Astrocyte (in vitro differentiated cells and primary cell): Measurements from ENCODE around the gene CNTN5. TPM values are rescaled to one million over a fixed set of nuclear protein-coding genes. Genes with fewer than 3 reads are reported as not detected.

Experiments used
- DNase-seq: peaks from one replicate; pipeline ENCODE4 v3.0.0-alpha.2; 2010; ENCODE audit warnings: low read depth
- FAIRE-seq: peaks from 2 replicates; lab custom pipeline; 2011; peaks lifted over from hg19 to GRCh38; lab: Jason Lieb, UNC
- H2AFZ ChIP-seq: 2 replicates; pipeline ENCODE4 v1.6.0; 2012; ENCODE audit warnings: low read depth, low read length, inconsistent platforms
- H3K27ac ChIP-seq: 2 replicates; pipeline ENCODE4 v1.5.1; 2011; ENCODE audit warnings: low read depth, low read length, inconsistent platforms
- H3K27me3 ChIP-seq: 2 replicates; pipeline ENCODE4 v1.6.0; 2011; ENCODE audit warnings: low read length, inconsistent platforms; ENCODE audit not compliant: insufficient read depth
- H3K36me3 ChIP-seq: 2 replicates; pipeline ENCODE4 v1.5.1; 2011; ENCODE audit warnings: low read length, inconsistent platforms; ENCODE audit not compliant: insufficient read depth
- H3K4me1 ChIP-seq: 2 replicates; pipeline ENCODE4 v1.5.1; 2011; ENCODE audit warnings: low read length, inconsistent platforms; ENCODE audit not compliant: insufficient read depth
- H3K4me2 ChIP-seq: 2 replicates; pipeline ENCODE4 v1.6.0; 2012; ENCODE audit warnings: low read length, inconsistent platforms
- H3K4me3 ChIP-seq: 2 replicates; pipeline ENCODE4 v1.5.1; 2011; ENCODE audit warnings: low read depth, mild to moderate bottlenecking, low read length, inconsistent platforms; ENCODE audit not compliant: insufficient read depth
- H3K79me2 ChIP-seq: 2 replicates; pipeline ENCODE4 v1.6.0; 2012; ENCODE audit warnings: mild to moderate bottlenecking, low read length, inconsistent platforms; ENCODE audit not compliant: insufficient read depth
- H3K9ac ChIP-seq: 2 replicates; pipeline ENCODE4 v1.6.0; 2012; ENCODE audit warnings: mild to moderate bottlenecking, low read length, inconsistent platforms
- H3K9me3 ChIP-seq: 2 replicates; pipeline ENCODE4 v1.5.1; 2012; ENCODE audit warnings: low read depth, mild to moderate bottlenecking, low read length, inconsistent platforms; ENCODE audit not compliant: insufficient read depth
- H4K20me1 ChIP-seq: 2 replicates; pipeline ENCODE4 v1.6.0; 2012; ENCODE audit warnings: low read length, inconsistent platforms; ENCODE audit not compliant: insufficient read depth
- H3K27ac Mint-ChIP-seq: one replicate; pipeline ENCODE4 v1.8.0; 2021; ENCODE audit warnings: mild to moderate bottlenecking, mixed read lengths; ENCODE audit not compliant: unreplicated experiment
- H3K27me3 Mint-ChIP-seq: one replicate; pipeline ENCODE4 v1.8.0; 2021; ENCODE audit warnings: low read depth, mixed read lengths; ENCODE audit not compliant: unreplicated experiment
- H3K36me3 Mint-ChIP-seq: one replicate; pipeline ENCODE4 v1.8.0; 2021; ENCODE audit warnings: low read depth, mixed read lengths; ENCODE audit not compliant: unreplicated experiment
- H3K4me1 Mint-ChIP-seq: one replicate; pipeline ENCODE4 v1.8.0; 2021; ENCODE audit warnings: low read depth, mixed read lengths; ENCODE audit not compliant: unreplicated experiment
- H3K4me3 Mint-ChIP-seq: one replicate; pipeline ENCODE4 v1.8.0; 2021; ENCODE audit warnings: mild to moderate bottlenecking, moderate library complexity, mixed read lengths; ENCODE audit not compliant: unreplicated experiment
- H3K9me3 Mint-ChIP-seq: one replicate; pipeline ENCODE4 v1.8.0; 2021; ENCODE audit warnings: mild to moderate bottlenecking, mixed read lengths; ENCODE audit not compliant: unreplicated experiment
- EZH2 ChIP-seq: IDR thresholded peaks from 2 replicates; pipeline ENCODE4 v1.6.1; 2012; ENCODE audit warnings: mild to moderate bottlenecking, low read length, inconsistent platforms; ENCODE audit not compliant: insufficient read depth
- total RNA-seq: library from RNA; stranded (reverse); gene quantifications from 2 replicates; pipeline ENCODE4 v1.2.1, GENCODE V29; 2021
- TF ChIP-seq, protein P1 (sequence below): IDR thresholded peaks from 2 replicates; pipeline ENCODE4 v1.5.1; 2011; ENCODE audit warnings: low read depth, mild to moderate bottlenecking, inconsistent platforms, low read length, moderate library complexity; ENCODE audit not compliant: insufficient read depth

Gene CNTN5
- total RNA-seq, 1 donor from 2014 or later = 1.1 TPM

DNA sequence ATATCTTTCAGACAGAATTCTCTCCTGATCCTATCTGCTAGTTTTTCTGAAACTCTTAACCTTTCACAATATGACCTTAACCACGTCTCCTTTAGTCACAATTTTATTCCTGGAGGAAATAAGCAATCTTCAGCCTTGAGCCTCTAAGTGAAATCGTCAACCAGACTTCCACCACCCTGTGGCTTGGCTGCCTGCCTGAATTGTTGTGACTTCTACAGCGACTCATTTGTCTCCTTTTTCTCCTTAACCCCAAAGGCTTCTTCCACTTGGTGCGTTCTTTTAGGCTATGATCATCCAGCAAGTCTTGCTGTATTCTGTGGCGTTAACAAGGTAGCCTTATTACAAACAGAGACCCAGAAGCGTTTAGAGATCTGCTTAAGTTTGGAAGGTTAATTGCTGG is 1131.2 kb downstream of the CNTN5 start:
- Histone ChIP-seq H3K36me3 (no peaks in the 10 kb centered on the region), H3K4me3 (peak overlapping the region; percentile 12), H3K27ac (no peak overlapping the region), H2AFZ (peak overlapping the region; percentile 50), H3K4me2 (peak overlapping the region; percentile 75), H3K9me3 (no peaks in the 10 kb centered on the region), H3K4me1 (peaks cover 5% of the 10 kb centered on the region), H4K20me1 (no peaks in the 10 kb centered on the region), H3K27me3 (no peaks in the 10 kb centered on the region), H3K9ac (no peak overlapping the region), H3K79me2 (no peaks in the 10 kb centered on the region)
- no peaks in the 10 kb centered on the region for H3K27me3 Mint-ChIP-seq
- no peak for FAIRE-seq
- H3K36me3 Mint-ChIP-seq = no peaks in the 10 kb centered on the region
- DNase-seq = peak; percentile 15
- H3K9me3 Mint-ChIP-seq = peaks cover 4% of the 10 kb centered on the region
- peak overlapping the region; percentile 89 for H3K27ac Mint-ChIP-seq
- H3K4me1 Mint-ChIP-seq = peaks cover 19% of the 10 kb centered on the region
- no peak overlapping the region for H3K4me3 Mint-ChIP-seq
- TF ChIP-seq, protein P1, sequence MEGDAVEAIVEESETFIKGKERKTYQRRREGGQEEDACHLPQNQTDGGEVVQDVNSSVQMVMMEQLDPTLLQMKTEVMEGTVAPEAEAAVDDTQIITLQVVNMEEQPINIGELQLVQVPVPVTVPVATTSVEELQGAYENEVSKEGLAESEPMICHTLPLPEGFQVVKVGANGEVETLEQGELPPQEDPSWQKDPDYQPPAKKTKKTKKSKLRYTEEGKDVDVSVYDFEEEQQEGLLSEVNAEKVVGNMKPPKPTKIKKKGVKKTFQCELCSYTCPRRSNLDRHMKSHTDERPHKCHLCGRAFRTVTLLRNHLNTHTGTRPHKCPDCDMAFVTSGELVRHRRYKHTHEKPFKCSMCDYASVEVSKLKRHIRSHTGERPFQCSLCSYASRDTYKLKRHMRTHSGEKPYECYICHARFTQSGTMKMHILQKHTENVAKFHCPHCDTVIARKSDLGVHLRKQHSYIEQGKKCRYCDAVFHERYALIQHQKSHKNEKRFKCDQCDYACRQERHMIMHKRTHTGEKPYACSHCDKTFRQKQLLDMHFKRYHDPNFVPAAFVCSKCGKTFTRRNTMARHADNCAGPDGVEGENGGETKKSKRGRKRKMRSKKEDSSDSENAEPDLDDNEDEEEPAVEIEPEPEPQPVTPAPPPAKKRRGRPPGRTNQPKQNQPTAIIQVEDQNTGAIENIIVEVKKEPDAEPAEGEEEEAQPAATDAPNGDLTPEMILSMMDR = no peak
- no peak for TF ChIP-seq EZH2

DNA sequence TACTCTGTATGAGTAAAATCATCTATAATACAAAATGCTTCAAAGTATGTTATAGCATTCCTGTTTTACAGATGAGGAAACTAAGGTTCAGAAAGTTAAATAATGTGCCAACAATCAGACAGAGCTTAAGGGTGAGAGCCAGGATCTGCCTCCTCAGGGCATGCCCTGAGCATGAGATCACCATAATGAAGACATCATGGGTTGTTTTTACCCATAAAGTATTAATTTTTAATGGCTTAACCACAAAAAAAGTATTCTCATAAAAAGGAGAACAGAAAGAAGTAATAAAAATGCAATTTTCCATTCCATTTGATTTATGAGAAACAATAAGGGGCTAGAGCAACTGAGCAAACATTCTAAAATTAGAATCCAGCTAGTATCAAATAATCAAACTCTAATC is 1132.0 kb downstream of the CNTN5 start:
- DNase-seq (no peak), FAIRE-seq (no peak)
- Histone ChIP-seq H3K27ac (no peak overlapping the region), H3K4me1 (peaks cover 5% of the 10 kb centered on the region), H3K4me2 (no peak overlapping the region), H4K20me1 (no peaks in the 10 kb centered on the region), H3K9ac (no peak overlapping the region), H3K79me2 (no peaks in the 10 kb centered on the region), H3K27me3 (no peaks in the 10 kb centered on the region), H2AFZ (no peak overlapping the region), H3K4me3 (no peak overlapping the region), H3K36me3 (no peaks in the 10 kb centered on the region), H3K9me3 (no peaks in the 10 kb centered on the region)
- Mint-ChIP-seq H3K27ac (peak overlapping the region; percentile 89), H3K4me3 (no peak overlapping the region), H3K4me1 (peaks cover 19% of the 10 kb centered on the region), H3K27me3 (no peaks in the 10 kb centered on the region), H3K9me3 (peaks cover 4% of the 10 kb centered on the region), H3K36me3 (no peaks in the 10 kb centered on the region)
- no peak for TF ChIP-seq EZH2

DNA sequence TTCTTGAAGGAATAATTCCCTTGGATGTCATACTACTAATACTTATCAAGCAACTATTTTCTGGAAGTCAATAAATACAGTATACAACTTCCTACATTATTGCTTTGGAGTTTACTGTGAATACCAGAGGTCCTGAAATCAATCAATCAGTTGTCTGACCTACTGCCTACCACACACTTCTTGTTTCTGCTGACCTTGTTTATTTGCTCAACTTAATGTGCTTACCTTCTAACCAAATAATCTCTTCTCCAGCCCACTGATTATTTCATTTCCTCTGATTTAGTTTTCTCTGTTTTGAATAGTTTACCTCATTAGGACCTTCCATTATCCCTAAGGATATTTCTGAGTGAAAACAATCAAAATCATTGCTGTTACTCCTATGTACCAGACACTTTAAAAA is 1142.7 kb downstream of the CNTN5 start:
- no peak overlapping the region for H3K4me3 Mint-ChIP-seq
- H3K27me3 Mint-ChIP-seq = no peaks in the 10 kb centered on the region
- no peak for FAIRE-seq

More for the DNA sequence above, 1142.7 kb downstream of the CNTN5 start:
- Histone ChIP-seq H3K4me3 (no peak overlapping the region), H3K36me3 (no peaks in the 10 kb centered on the region), H3K27ac (no peak overlapping the region), H3K79me2 (no peaks in the 10 kb centered on the region), H3K27me3 (no peaks in the 10 kb centered on the region), H3K9ac (no peak overlapping the region), H4K20me1 (no peaks in the 10 kb centered on the region), H3K4me2 (no peak overlapping the region), H3K9me3 (no peaks in the 10 kb centered on the region), H2AFZ (no peak overlapping the region), H3K4me1 (no peaks in the 10 kb centered on the region)
- Mint-ChIP-seq H3K27ac (no peak overlapping the region), H3K4me1 (no peaks in the 10 kb centered on the region), H3K9me3 (no peaks in the 10 kb centered on the region), H3K36me3 (no peaks in the 10 kb centered on the region)
- DNase-seq = no peak
- TF ChIP-seq EZH2 = no peak
- TF ChIP-seq, protein P1 = no peak
